Measurements from ENCODE around the gene MYCL. TPM values are rescaled to one million over a fixed set of nuclear protein-coding genes. Genes with fewer than 3 reads are reported as not detected.

MYCL gene
- polyA plus RNA-seq, 3 donors = 24.8 to 84.0 (median 74.7) TPM

DNA sequence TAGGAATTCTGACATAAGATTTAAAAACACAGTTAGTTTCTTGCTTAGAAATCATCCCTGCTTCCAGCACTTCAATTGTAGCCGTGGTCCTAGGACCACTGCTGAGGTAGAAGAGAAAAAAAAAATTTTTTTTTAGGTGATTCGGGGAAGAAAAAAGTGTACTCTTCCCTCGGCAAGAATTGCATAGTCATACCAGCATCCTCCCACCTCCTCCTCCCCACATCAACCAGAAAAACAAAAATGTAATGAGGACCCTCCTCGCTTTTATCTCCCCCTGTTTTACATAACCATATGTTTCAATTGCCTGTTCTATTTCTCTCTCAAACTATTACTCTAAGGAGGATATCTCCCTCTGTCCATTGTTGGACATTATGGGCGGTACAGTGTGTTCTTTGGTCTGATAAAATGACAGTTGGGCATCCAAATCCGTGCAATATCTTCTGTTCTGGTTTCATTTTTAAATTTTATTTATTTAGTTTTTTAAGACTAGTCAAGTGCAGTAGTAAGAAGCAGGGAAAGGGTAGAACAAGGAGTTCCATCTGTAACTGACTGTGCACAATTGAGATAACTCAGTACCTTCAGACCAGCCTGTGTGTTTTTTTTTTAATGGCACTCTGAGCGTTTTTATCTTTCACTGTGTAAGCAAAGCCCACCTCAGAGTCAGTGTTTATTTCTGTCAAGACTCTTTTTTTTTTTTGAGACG is 42.8 kb upstream of the MYCL start:
- no peaks in the 10 kb centered on the region for H3K27me3 ChIP-seq (ENCODE audit: control insufficient read depth in 2 of 2, insufficient read depth in 2 of 2, low read length in 2 of 2)
- no peak overlapping the region for H3K4me3 ChIP-seq (replicated peaks in 1 of 3; ENCODE audit: low read depth in 2 of 3, low read length in 3 of 3)
- intact Hi-C loops (cut with micrococcal nuclease) = no loop called here
- no peak overlapping the region for H2AFZ ChIP-seq (ENCODE audit: insufficient read depth, low read depth, low read length, poor library complexity, severe bottlenecking)
- H3K4me1 ChIP-seq (ENCODE audit: control insufficient read depth in 1 of 2, insufficient read depth in 2 of 2, low read length in 2 of 2) = peaks cover 33 to 39% of the 10 kb centered on the region in 2 donors
- Mint-ChIP-seq H3K4me3 (peak overlapping the region in 1 of 2 donors; percentile 23), H3K27ac (peak overlapping the region in 1 of 7 donors; percentile 57), H3K9me3 (peaks cover 0 to 6% (median 3%) of the 10 kb centered on the region in 7 donors), H3K27me3 (ENCODE audit: low read depth in 3 of 3) (peaks cover 0 to 3% (median 3%) of the 10 kb centered on the region in 3 donors), H3K36me3 (no peaks in the 10 kb centered on the region), H3K4me1 (peaks cover 39% of the 10 kb centered on the region)
- no peak overlapping the region for H3K27ac ChIP-seq (ENCODE audit: low read depth in 1 of 2, low read length in 2 of 2)
- H3K36me3 ChIP-seq (replicated peaks in 1 of 2; ENCODE audit: control insufficient read depth in 1 of 2, insufficient read depth in 2 of 2, low read length in 2 of 2) = no peaks in the 10 kb centered on the region
- no peak overlapping the region for H3K9ac ChIP-seq (ENCODE audit: insufficient read depth, low read length, poor library complexity, severe bottlenecking)
- H3K79me2 ChIP-seq (ENCODE audit: insufficient read depth, low read length) = no peaks in the 10 kb centered on the region
- no peaks in the 10 kb centered on the region for H3K9me3 ChIP-seq (replicated peaks in 1 of 2; ENCODE audit: control insufficient read depth in 1 of 2, insufficient read depth in 1 of 2, low read length in 2 of 2)
- no peak for DNase-seq
- H3K4me2 ChIP-seq (replicated peaks; ENCODE audit: extremely low read depth, low read length, poor library complexity, severe bottlenecking) = no peak overlapping the region
- TF ChIP-seq, protein P1, sequence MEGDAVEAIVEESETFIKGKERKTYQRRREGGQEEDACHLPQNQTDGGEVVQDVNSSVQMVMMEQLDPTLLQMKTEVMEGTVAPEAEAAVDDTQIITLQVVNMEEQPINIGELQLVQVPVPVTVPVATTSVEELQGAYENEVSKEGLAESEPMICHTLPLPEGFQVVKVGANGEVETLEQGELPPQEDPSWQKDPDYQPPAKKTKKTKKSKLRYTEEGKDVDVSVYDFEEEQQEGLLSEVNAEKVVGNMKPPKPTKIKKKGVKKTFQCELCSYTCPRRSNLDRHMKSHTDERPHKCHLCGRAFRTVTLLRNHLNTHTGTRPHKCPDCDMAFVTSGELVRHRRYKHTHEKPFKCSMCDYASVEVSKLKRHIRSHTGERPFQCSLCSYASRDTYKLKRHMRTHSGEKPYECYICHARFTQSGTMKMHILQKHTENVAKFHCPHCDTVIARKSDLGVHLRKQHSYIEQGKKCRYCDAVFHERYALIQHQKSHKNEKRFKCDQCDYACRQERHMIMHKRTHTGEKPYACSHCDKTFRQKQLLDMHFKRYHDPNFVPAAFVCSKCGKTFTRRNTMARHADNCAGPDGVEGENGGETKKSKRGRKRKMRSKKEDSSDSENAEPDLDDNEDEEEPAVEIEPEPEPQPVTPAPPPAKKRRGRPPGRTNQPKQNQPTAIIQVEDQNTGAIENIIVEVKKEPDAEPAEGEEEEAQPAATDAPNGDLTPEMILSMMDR (IDR thresholded peaks at IDR 0.05) = no peak
- H4K20me1 ChIP-seq (ENCODE audit: insufficient read depth, low read length) = no peaks in the 10 kb centered on the region
- 44% methylated on average over 1 of the region's 8 CpGs for WGBS (ENCODE audit: insufficient coverage)

DNA sequence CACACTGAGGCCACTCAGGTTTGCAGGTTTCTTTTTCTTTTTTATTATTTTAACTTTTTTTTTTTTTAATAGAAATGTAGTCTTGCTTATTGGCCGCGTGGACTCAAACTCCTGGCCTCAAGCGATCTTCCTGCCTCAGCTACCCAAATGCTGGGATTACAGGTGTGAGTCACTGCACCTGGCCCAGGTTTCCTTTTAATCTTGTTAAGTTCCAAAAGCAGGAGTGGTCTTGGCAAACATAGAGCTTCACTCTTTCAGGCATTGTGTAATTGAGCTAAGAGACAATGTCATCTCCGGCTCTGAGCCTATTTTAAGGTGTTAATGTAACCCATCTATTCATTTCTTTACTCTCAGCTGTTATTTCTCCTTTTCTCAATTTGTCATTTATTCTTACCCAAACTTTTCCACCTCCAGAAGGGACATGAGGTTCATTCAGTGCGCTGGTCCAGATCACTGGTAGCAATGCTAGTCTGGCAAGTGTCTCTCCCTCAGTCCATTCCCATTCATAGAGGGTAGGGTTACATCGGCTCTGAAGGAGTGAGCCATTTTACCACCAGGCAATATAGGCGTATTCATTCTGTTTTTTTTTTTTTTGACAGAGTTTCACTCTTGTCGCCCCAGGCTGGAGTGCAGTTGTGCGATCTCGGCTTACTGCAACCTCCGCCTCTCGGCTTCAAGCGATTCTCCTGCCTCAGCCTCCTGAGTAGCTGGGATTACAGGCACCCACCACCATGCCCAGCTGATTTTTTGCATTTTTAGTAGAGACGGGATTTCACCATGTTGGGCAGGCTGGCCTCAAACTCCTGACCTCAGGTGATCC is 42.0 kb upstream of the MYCL start:
- Histone ChIP-seq H3K36me3 (replicated peaks in 1 of 2; ENCODE audit: control insufficient read depth in 1 of 2, insufficient read depth in 2 of 2, low read length in 2 of 2) (no peaks in the 10 kb centered on the region), H3K79me2 (ENCODE audit: insufficient read depth, low read length) (no peaks in the 10 kb centered on the region), H3K27ac (ENCODE audit: low read depth in 1 of 2, low read length in 2 of 2) (no peak overlapping the region), H3K9ac (ENCODE audit: insufficient read depth, low read length, poor library complexity, severe bottlenecking) (no peak overlapping the region), H3K4me3 (replicated peaks in 1 of 3; ENCODE audit: low read depth in 2 of 3, low read length in 3 of 3) (no peak overlapping the region), H3K4me1 (ENCODE audit: control insufficient read depth in 1 of 2, insufficient read depth in 2 of 2, low read length in 2 of 2) (peaks cover 41 to 48% of the 10 kb centered on the region in 2 donors), H3K27me3 (ENCODE audit: control insufficient read depth in 2 of 2, insufficient read depth in 2 of 2, low read length in 2 of 2) (no peaks in the 10 kb centered on the region), H3K4me2 (replicated peaks; ENCODE audit: extremely low read depth, low read length, poor library complexity, severe bottlenecking) (no peak overlapping the region), H3K9me3 (replicated peaks in 1 of 2; ENCODE audit: control insufficient read depth in 1 of 2, insufficient read depth in 1 of 2, low read length in 2 of 2) (no peaks in the 10 kb centered on the region), H4K20me1 (ENCODE audit: insufficient read depth, low read length) (no peaks in the 10 kb centered on the region), H2AFZ (ENCODE audit: insufficient read depth, low read depth, low read length, poor library complexity, severe bottlenecking) (no peak overlapping the region)
- 67% methylated on average over 1 of the region's 14 CpGs for WGBS (ENCODE audit: insufficient coverage)
- Mint-ChIP-seq H3K27me3 (ENCODE audit: low read depth in 3 of 3) (peaks cover 0 to 3% (median 3%) of the 10 kb centered on the region in 3 donors), H3K36me3 (peaks cover 0 to 2% of the 10 kb centered on the region in 2 donors), H3K27ac (no peak overlapping the region), H3K4me3 (peak overlapping the region in 1 of 2 donors; percentile 11), H3K9me3 (peaks cover 0 to 2% (median 0%) of the 10 kb centered on the region in 7 donors), H3K4me1 (peaks cover 47% of the 10 kb centered on the region)
- intact Hi-C loops (cut with micrococcal nuclease) = no loop called here
- TF ChIP-seq, protein P1 (IDR thresholded peaks at IDR 0.05) = no peak
- no peak for DNase-seq
